ENCODE measurements around the gene ZSCAN20. TPM values are rescaled to one million over a fixed set of nuclear protein-coding genes. Genes with fewer than 3 reads are reported as not detected.

Gene ZSCAN20
- total and polyA plus RNA-seq, 2 experiments from 2014 or later: 0.91 to 4.9 TPM

- TF ChIP-seq NANOG (IDR thresholded peaks at IDR 0.05; ENCODE audit: borderline replicate concordance) (no peak), CREB1 (CRISPR knock-in tag; IDR thresholded peaks at IDR 0.05; ENCODE audit: low read depth) (no peak), ZNF462 (CRISPR knock-in tag; IDR thresholded peaks at IDR 0.05) (no peak), JUNB (IDR thresholded peaks at IDR 0.05; ENCODE audit: unreplicated experiment) (no peak), ZNF331 (CRISPR knock-in tag; IDR thresholded peaks at IDR 0.05; ENCODE audit: low read depth) (no peak), CTCF (conservative IDR thresholded peaks at IDR 0.05; ENCODE audit: low read depth in 2 of 2) (no peak), REST (IDR thresholded peaks at IDR 0.05; ENCODE audit: unreplicated experiment) (no peak), EZH2 (IDR thresholded peaks at IDR 0.05; ENCODE audit: low read depth, unreplicated experiment) (no peak), POLR2AphosphoS5 (IDR thresholded peaks at IDR 0.05; ENCODE audit: low read depth) (no peak), ETS1 (IDR thresholded peaks at IDR 0.05) (no peak), STAT1 (IDR thresholded peaks at IDR 0.05; ENCODE audit: unreplicated experiment) (no peak), EZH2phosphoT487 (IDR thresholded peaks at IDR 0.05; ENCODE audit: unreplicated experiment) (no peak), ZNF114 (CRISPR knock-in tag; IDR thresholded peaks at IDR 0.05) (no peak)
- H3K9me2 ChIP-seq (ENCODE audit: insufficient read depth): no peaks in the 10 kb centered on the region
- no peak overlapping the region for H3K27ac ChIP-seq (ENCODE audit: low read depth)
- H3K4me1 Mint-ChIP-seq: peaks cover 8% of the 10 kb centered on the region; the same call in 2 of the 3 replicates
- peak overlapping the region; percentile 71 for H3K4me3 ChIP-seq
- no peak overlapping the region for H3K4me3 Mint-ChIP-seq
- ATAC-seq (peak; percentile 7; the same call in 2 of the 3 replicates), DNase-seq (ENCODE audit: low spot score) (peak; percentile 39)
- peaks cover 5% of the 10 kb centered on the region; the same call in 1 of the 2 replicates for H4K20me1 ChIP-seq (replicated peaks; ENCODE audit: insufficient read depth)
- no peak overlapping the region for H3K27ac Mint-ChIP-seq
- no peak overlapping the region for H2AFZ ChIP-seq
- H3K4me1 ChIP-seq (ENCODE audit: insufficient read depth): peaks cover 23% of the 10 kb centered on the region
- no peaks in the 10 kb centered on the region for H3K79me2 ChIP-seq (replicated peaks; ENCODE audit: insufficient read depth)
- no peaks in the 10 kb centered on the region for H3K9me3 Mint-ChIP-seq
- peak overlapping the region; percentile 92 for H3K4me2 ChIP-seq
- peaks cover 11% of the 10 kb centered on the region; the same call in 1 of the 2 replicates for H3F3A ChIP-seq (replicated peaks; ENCODE audit: low read depth)
- H3K27me3 ChIP-seq (ENCODE audit: insufficient read depth): peaks cover 41% of the 10 kb centered on the region
- H3K27me3 Mint-ChIP-seq (ENCODE audit: insufficient read depth, low read depth, poor library complexity): no peaks in the 10 kb centered on the region
- H3K36me3 Mint-ChIP-seq (ENCODE audit: low read depth): no peaks in the 10 kb centered on the region
- H3K36me3 ChIP-seq (ENCODE audit: insufficient read depth): no peaks in the 10 kb centered on the region
These were observed 43.1 kb upstream of the ZSCAN20 start for GRCh38 chr1:33429332-33429731.

Measured in GM23338 (cell line).